HG03025 (cell line): Measurements from ENCODE around the gene GNG3.
A peak's percentile ranks its signal among the peaks of the same experiment; 100 is the strongest.
"Not testable (repeated sequence)": the region's sequence is repeated elsewhere in the genome, so short reads cannot be mapped to it uniquely, and the experiment has no call there.

ENCODE experiments used
- ATAC-seq: cut with Tn5 transposase; IDR thresholded peaks from one replicate; pipeline ENCODE4 v1.9.1; 2021; ENCODE audit warnings: mild to moderate bottlenecking, moderate library complexity; ENCODE audit not compliant: unreplicated experiment, low FRiP score

GNG3 gene

DNA sequence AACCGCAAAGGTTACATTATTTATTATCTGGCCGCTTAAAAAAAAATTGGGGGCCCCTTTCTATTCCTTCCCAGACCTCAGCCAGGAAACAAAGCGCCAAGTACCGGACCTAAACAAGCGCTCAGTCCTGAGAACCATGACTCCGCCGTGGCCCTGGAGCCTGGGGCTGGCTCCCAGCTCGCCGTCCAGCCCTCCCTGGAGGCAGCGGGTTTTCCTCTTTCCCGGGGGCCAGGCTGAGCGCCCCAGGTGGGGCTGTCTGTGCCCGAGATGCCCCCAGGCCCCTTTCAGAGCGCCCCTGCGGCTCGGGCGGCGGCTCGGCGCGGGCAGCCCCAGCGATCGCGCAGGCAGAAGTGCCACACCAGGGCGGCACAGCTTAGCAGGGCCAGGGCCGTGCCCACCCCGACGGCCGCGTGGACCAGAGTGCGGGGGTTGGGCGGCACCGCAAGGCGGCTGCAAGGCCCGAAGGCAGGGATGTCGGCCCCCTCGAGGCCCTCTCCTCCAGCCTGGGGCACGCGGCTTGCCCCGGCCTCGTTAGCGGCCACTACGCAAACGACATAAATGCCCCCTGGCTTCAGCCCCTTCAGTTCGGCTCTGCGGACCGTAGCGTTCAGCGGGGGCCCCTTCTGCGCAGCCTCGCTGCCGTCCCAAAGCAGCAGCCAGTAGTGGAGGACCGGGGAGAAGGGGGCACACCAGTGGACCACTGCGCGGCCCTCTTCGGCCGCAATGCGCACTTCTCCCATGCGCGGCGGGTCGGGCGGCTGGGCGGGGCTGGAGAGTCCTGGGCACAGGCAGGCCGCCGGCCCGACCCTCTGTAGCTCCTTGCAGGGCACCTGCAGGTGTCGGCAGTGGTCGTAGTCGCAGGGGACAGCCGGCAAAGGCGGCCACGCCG, 19.7 kb upstream of the GNG3 start:
- ATAC-seq = no peak

DNA sequence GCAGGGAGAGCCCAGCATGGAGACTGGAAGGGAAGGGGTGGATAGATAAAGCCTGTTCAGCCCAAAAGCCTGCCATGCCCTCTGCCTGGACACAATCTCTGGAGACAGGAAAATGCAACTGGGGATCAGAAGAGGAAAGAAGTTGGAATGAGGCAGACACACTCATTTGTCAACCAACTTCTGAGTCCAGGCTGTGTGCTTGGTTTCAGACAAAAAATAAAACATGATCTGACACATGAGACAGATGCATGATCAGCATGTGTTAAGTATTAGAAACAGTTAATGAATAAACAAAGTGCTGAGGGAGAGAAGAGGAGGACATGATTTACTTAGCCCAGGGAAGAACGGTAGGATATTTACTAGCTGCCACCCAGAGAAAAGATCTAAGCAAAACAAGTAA, 19.0 kb upstream of the GNG3 start:
- ATAC-seq = no peak

DNA sequence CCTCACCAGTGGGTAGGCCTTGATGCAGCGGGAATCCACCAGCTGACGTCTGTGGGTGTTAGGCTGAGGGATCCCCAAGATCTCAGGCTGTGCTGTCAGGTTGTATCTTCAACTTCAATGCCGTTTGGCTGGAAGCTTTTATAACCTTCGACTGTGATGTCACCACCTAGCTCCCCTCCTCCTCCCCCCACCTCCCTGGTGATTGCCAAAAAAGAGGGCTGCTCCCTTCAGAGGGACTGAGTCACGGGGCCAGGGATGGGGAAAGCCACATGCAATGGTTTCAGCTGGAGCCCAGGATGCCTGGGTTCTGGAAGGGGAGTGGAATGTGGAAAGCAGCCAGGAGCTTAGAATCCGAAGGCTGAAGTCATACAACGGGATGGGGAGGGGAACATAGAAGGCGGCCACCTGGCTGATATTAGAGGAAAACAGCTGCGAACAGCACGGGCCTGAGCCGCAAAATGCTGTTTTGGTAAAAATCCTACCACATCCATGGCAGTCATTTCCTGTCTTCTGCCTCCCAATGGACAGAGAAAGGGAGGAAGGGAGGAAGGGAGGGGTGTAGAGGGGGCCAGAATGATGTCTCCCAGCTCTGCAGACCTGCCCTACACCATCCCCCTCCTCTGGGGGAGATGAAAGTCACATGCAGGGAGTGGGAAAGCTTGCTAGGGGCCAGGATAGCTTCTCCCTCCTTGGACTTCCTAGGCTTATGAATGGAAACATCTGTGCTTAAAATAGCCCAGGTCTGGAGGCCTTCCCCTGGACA, 17.9 kb upstream of the GNG3 start, which contains the start of gene LRRN4CL:
LRRN4CL (minus strand) TSS at position 110 of the 763 bp plus-strand sequence. CDS start 1,022 bp downstream, outside the sequence.
- no peak for ATAC-seq

DNA sequence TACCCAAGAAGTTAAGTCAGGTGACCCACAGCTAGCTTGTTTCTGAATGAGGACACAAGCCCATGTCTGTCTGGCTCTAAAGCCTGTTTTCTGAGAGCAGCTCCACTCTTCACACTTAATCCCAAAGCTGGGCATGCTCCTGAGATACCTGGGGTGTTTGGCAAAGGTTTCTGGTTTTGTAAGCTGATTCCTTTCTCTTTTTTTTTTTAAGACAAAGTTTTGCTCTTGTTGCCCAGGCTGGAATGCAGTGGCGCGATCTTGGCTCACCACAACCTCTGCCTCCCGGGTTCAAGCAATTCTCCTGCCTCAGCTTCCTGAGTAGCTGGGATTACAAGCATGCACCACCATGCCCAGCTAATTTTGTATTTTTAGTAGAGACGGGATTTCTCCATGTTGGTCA, 13.9 kb upstream of the GNG3 start:
- not testable (repeated sequence) for ATAC-seq

DNA sequence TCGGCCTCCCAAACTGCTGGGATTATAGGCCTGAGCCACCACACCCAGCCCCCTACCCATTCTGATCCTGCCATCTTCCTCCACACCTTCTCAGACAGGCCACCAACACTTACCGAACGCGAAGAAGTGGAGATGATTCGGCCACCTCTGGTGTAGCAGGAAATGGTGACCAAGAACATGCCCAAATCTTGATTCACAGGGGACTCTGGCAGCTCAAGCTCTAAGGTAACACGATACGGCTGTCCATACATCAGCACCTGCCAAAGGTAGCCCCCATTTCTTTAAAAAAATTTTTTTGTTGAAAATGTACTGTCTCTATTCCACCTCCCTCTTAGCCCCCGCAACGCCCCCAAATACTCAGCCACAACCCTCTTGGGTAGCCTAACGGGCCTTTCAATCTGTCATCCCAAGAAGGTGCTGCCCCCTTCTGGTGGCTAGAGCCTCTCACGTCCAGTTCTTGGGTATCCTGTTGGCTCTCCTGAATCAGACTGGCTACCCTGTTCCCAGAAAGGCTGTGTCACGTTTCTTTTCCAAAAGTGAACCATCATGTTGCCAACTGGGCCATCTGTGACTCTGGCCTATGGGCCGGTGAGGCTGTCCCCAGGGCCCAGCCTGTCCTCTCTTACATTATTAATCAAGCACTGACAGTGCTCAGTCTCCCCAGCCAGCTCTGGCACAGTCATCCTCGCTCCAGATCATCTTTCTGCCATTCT, 12.9 kb upstream of the GNG3 start:
- ATAC-seq = no peak

DNA sequence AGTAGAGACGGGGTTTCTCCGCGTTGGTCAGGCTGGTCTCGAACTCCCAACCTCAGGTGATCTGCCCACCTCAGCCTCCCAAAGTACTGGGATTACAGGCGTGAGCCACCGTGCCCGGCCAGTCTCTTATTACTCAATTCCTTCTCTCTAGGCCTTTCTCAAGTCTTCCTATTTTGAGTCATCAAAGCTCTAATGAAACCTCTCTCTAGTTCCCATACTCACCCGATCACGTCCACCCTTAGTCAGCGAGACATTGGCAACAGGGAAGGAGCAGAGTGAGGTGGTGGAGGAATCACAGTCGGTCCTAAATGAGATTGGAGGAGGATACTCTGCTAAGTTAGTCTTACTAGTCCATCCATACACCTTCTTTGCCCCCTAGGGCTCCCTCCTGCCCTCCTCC, 5.2 kb upstream of the GNG3 start:
- no peak for ATAC-seq

DNA sequence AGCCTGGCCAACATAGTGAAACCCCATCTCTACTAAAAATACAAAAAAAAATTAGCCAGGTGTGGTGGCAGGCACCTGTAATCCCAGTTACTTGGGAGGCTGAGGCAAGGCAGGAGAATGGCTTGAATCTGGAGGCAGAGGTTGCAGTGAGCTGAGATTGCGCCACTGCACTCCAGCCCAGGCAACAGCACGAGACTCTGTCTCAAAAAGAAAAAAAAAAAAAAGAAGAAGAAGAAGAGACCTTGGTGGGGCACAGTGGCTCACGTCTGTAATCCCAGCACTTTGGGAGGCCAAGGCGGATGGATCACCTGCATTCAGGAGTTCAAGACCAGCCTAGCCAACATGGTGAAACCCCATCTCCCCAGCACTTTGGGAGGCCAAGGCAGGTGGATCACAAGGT, 3.6 kb upstream of the GNG3 start:
- ATAC-seq = not testable (repeated sequence)

DNA sequence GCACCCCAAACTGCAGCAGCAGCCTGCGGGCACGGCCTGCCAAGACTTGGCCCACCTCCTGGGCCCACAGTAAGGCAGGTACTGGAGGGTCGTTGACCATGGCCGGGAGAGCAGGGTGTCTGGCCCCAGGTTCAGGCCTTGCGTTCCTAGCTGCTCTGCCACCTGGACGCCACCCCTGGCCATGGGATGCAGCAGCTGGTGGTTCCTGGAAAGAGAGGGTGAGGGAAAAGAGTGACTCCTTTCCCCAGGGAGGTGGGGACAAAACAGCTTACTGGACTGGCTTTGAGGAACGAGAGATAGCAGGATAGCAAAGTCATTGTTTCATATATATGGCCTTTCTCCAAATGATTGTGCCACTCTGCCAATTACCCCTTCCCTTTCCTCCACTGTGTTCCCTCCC, 2.1 kb upstream of the GNG3 start:
- ATAC-seq = no peak

DNA sequence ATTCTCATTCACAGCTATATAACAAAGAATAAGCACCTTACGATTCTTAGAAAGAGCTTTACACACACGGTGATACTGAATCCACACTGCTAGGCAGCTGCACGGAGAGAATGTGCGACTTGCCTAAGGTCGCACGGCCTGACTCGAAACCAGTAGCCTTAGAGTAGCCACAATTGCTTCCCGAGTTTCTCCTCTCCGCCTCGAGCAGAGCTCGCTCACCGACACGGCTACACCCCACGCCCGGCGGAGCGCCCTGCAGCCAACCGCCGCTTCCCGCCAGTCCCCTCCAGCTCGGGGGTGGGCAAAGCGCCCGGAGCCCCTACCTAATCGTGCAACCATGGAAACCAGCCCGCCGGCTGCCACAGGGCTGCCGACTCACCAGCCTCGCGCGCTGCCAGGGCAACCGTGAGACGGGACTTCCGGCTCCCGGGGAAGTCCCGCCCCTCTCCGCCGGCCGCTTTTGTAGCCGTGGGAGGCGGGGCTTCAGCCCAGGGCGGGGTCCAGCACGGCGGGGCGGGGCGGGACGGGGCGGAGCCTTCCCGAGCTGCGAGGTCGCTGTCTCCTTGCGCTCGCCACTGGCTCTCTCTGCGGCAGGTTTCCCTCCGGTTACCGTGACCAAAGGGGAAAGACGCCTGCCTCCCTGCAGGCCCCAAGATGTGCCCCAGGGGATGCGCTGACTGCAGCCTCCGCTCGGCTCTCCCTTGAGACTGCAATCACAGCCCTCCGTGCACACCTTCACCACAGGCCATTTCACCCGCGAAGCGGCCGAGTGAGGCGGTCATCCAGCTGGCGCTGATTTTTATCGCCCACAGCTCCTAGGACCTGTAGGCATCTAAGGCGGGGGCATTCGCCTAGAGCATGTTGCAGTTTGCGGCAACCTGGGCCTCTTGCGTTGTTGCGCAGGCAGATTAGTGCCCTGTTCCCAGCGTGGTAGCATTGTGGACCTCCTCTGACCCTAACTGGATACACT, 1.3 kb upstream of the GNG3 start:
- peak; percentile 37 for ATAC-seq

DNA sequence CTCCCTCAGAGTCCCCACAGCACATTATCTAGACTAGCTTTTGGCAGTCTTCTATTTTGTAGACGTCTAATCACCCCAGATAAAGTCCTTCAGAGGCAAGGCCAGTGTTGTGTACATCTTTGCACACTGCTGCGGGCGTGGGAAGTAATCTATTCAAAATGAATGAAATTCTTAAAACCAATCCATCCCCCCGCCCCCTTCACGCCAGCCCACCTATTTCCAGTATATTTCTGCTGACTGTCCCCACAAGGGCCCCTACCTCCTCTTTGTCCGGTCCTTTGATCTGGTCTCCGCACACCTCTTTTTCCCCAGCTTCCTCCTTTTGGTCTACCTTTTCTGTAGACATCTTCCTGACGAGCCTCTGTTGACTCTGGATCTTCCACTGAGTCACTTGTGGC, 627 bp upstream of the GNG3 start:
- ATAC-seq = no peak

DNA sequence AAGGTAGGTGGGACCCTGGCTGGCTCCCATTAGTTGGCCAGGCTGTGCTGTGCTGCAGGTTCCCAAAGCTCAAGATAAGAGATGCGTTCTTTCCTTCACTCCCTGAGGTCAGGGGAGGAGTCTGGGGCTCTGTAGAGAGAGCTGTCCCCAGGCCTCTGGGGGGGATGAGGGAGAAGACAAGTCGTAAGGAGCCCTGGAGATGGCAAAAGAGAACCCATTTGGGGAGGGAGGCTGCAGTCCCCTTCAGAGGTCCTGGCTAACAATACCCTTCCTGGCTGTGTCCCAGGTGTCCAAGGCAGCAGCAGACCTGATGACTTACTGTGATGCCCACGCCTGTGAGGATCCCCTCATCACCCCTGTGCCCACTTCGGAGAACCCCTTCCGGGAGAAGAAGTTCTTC, 916 bp downstream of the GNG3 start:
- ATAC-seq = no peak

DNA sequence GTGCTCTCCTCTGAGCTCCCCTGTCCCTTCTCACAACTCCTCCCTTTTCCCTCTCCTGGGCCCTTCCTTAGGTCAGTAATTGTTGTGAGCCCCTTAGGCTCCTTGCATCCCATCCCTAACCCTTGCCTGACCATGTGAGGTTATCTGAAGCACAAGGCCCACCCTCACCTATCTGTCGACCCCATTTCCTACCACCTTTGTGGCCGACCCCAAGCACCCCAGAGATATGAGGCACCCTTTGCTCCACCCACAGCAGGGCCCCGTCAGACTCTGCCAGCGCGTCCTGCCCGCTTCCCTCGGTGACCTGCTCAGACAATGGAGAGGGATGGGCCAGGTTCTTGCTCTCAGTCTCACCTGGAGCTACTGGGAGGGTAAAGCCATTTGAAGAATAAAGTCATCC, 1.3 kb downstream of the GNG3 start:
- ATAC-seq = no peak

DNA sequence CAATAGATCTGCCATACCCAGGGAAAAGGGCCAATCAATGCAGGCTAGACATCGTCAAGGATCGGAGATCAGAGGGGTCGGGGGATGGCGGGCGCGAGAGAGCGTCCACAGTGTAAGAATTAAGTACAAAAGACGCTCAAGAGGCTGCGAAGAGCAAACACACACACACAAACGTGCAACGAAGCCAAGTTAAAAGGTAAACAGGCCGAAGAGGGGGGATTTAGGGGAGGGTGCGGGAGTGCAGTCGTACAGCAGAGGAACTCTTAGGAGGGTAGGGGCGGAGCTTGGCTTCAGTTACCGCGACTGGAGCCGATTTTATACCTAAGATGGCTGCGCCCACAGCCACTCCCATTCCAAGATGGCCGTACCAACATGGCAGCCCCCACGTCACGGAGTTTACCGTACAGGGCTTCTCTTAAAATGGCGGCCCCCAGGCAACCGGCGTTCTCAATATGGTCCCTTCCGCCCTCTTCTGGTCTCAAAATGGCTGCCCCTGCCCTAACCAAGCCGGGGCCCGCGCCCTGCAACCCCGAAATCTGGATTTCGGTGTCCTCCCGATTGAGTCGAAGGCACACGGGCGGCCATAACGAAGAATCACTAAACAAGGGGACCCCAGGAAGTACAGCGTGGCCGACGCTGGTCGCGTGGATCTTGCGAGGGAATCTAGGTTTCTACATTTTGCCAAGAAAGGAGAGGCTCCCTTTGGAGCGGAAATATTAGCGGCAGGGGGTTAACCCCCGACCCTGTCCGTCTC, 1.9 kb downstream of the GNG3 start:
- ATAC-seq = peak; percentile 63

DNA sequence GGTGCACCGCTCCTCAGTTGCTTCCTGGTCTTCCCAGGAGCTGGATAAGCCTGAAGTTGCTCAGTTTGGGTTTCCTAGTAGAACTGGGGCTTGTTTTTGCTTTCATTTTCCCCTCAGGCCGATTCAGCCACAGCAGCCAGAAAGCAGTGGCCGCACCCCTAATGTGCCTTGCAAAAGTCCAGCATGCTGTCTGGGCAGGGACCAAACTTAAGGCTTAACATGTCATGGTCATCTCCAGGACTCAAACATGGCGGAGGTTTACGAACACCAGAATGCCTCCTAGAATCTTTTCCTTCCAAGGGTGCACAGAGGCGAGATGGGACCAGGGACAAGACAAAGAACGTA, 2.5 kb downstream of the GNG3 start:
- peak; percentile 2 for ATAC-seq

DNA sequence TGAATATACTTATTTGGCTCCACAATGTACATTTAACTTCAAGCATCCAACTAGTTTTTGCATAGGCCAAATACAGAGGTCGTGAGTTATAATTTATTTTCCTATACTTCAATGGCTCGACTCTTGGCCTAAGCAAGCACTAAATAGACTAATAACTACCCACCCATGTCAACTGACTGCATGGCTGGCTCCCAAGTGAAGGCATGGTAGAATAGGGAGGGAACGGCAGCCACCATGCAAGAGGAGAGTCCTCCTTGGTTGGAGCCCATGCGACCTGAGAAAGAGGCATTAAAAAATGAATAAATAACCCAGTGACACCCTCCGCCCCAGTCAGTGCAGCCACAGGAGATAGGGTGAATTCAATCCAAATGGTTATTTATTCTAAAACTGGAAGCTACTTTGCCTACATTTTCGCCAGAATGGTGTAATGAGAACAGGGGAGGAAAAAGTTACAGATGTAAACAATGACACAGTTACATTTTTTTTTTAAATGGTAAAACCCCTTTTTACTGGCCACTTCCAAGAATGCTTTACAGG, 4.9 kb downstream of the GNG3 start:
- no peak for ATAC-seq

DNA sequence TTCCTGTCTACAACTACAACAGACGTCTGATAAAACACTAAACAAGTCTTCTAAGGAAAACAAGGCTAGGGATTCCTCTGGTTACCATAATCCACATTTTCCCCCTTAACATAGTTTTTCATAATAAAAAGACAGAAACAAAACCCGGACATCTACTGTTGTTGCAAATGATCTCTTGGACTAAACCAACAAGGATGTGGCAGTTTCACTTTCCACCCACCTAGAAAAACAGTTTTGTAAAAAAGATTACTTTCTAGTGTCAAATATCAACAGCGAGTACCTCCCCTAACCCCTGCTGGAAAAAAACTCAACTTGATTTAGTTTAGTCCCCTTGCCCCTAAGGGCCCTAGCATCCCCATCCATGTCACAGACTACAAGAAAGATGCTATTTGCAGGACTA, 5.4 kb downstream of the GNG3 start:
- no peak for ATAC-seq

DNA sequence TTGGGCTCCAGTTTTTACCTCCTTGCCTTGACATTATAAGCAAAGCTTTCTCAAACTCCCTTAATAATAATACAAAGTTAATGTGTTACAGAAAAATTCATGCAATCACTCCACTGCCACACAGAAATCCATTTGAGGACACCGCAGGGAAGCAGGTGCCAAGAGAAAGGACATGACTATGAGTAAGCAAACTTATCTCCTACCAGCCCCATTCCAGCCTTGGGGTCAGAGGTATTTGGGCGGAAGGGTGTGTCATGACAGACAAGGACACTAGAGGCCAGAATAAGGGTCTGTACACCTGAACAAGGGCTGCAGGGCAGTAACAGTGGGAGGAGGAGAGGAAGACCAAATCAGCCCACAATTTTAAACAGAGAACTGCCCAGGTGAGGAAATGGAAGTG, 5.9 kb downstream of the GNG3 start:
- ATAC-seq = no peak

DNA sequence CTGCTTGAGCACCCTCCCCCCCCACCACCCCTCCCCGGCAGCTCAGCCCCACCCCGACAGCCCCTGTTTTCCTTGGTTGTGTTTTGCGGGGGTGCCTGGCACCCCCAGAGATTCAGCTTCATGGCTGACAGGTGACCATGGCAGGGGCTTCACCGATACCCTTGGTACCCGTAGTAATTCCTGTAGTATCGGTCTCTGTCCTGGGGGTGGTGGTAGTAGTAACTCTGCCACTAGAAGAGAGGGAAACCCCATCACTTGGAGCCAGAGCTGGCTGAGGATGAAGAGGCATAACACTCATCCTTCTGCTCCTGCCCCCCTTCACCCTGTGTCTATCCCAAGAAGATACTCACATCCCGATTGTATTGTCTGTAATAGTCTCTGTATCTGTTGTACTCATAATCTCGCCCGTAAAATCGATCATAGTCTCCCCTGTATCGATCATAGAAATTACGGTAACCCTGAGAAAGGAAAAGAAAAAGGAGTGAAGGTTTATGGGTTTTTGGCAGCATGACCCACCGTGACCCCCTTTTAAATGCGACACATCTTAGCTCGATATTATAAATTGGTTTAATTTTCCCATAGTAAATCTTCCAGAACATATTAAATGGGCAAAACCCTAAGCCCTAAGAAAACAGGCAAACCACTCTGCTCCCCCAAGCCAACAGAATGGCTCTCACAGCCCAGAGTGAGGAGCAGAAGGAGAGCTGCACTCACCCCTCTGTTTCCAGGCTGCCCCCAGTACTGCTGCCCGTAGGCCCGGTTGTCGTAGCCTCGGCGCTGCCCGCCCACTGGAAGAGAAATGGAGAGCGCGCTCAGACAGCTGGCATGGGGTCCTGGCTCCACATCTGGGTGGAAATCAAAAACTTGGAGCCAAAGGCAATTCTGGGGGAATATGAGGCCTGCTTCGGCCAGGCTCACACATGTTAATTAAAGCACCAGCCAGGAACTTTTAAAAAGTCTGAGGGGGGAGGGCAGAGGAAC, 8.0 kb downstream of the GNG3 start:
- no peak for ATAC-seq
